CMK (cell line): Measurements from ENCODE around the gene GALNT5.
"Not testable (repeated sequence)": the region's sequence is repeated elsewhere in the genome, so short reads cannot be mapped to it uniquely, and the experiment has no call there.

Experiments
- DNase-seq: peaks from one replicate; pipeline ENCODE4 v3.0.0-alpha.2; 2010; ENCODE audit warnings: low read depth

Gene GALNT5

DNA sequence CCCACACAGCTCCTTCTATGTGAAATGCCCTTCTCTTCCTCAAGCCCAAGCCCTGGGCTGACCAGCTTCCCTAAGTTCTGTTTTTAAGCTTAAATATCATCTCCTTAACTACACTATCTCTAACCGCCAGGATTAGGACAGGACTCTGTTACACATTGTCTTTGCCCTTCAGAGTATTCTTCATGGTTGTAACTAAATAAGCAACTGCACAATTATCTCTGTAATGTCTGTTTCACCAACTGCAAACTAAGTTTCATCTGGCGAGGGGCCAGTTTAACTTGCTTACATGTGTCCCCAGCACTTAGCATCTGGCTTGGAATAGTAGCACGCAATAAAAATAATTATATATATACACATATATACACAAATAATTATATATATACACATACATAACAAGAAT, 69.2 kb downstream of the GALNT5 start:
- no peak for DNase-seq

DNA sequence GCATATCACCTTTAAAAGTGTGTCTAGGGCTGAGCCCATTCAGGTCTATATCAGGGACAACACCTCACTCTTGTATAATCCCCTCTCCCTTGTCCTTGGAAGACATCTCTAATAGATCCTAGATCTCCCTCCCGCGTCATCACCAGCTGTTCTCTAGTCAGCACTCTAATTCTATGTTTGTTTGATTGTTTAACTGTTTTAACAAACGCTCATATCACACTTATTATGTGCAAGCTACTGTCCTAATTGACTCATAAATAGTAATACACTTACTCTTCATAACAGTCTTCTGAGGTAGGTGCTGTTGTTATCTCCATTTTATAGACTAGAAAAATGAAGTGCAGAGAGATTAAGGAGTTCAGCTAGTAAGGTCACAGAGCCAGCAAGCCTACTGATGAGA, 69.7 kb downstream of the GALNT5 start:
- DNase-seq, result no peak

DNA sequence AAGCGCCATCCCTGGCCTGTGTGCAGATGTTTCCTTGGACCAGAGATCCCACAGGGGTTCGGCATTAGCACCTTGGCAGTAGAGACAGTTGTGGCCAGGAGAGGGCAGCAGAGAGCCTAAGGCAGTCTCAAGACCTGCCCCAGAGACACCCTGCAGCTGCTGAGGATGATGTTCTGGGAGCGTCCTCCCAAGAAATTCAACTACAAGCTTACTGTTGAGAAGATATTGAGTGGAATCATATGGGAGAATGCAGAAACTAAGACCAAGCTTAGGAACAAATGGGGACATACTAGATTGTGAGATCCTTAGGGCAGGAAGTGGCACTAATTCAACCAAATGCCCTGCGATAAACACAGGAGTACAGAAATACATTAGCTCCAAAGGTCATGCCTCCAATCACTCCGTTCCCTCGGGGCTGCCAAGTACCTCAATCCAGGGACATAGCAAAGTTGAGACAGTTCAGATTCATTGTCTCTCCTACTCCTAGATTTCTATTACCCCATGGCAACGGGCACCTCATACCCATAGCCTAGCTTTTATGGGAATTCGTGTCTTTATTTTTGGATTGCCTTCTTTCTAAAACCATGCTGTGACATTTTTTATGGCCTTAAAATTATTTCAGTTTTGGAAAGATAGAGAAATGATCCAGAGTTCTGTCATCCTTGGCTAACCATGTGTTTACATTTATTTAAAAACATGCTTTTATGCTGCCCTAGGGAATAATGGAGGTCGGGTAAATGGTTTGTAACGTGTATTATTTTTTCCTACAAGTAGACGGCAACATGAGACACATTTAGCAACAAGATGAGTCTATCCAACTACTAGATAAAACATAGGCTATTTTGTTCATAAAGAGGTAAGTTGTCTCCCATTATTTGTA, 70.4 kb downstream of the GALNT5 start:
- DNase-seq, result peak; percentile 48

DNA sequence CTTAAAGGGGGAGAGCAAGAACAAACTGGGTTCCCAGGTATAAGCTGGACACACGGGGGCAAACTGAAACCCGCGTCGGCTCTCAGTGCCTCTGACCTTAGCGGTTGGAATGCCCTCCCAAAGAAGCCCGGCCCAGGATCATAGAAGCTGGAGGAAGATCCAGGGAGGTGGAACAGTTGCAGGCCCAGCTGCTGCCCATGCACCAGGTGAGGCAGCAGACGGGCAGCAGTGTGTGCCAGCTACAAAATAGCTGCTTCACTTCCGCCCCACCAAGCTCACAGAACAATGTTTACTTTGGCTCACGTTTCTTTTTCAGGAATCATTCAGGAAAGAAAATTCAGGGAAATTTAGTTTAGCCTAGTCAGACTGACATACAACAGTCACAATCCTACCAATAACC, 72.0 kb downstream of the GALNT5 start:
- no peak for DNase-seq

DNA sequence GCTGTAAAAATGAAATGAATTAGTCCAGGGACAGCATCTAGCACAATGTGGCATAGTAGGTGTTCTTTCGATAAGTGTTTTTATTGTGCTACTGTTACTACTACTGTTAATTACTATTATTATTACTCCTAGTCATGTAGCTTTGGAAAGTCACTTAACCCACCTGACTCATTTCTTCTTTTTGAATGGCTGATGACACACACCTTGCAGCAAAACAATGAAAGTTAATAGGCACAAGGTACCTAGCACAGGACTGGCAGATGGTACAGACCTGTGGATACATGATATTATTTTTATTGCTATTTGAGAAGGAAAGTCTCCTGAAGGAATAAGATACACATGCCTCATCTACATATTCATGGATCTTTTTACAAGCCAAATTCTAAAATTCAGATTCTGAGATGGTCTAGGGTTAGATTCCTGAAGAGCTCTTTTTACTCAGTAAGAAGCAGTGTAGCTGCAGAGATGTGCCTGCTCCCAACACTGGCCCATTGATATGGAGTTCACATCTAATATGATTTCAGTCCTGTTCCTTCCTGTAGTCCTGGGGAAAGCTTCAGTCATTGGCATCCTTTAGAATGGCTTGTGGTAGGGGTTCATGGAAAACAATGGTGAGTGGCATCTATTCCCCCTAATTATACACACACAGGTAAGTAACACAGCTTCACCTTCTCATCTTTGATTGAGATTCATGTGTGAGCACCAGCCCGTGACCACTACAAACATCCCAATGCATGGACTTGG, 76.0 kb downstream of the GALNT5 start:
- no peak for DNase-seq

DNA sequence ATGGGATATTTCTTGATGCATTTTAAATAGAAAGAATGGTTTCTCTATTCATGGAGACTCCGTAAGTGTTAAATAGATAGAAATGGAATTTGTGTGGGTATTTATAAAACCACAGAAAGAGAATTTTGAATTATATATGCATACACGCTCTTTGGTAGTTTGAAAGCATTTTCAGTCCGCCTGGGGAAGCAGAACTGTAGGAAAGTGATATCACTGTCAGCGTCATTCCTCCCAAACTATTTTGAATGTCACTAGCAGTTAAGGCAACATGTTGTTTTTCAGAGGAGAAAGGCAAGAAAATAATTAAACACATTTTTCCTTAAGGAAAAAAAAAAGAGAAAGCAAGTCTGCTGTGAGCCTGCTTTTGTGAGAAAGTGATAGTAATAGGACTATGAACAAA, 76.8 kb downstream of the GALNT5 start:
- DNase-seq, result no peak

DNA sequence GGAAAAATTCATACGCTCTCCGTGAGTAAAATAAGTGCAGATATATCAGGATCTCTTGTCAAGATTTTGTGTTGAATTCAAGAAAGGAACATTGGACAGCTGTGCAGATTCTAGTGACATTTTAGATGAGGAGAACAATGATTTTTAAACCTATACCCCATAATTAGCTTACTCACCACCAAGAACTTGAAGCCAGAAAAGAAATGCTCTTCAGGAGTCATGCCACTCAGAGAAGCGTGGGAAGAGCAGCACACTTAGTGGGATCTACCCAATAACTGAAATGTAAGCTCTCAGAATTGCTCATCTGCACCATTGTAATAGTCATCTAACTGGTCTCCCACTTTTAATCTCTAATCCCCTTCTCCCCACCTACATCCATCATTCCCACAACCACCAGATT, 77.3 kb downstream of the GALNT5 start:
- no peak for DNase-seq

DNA sequence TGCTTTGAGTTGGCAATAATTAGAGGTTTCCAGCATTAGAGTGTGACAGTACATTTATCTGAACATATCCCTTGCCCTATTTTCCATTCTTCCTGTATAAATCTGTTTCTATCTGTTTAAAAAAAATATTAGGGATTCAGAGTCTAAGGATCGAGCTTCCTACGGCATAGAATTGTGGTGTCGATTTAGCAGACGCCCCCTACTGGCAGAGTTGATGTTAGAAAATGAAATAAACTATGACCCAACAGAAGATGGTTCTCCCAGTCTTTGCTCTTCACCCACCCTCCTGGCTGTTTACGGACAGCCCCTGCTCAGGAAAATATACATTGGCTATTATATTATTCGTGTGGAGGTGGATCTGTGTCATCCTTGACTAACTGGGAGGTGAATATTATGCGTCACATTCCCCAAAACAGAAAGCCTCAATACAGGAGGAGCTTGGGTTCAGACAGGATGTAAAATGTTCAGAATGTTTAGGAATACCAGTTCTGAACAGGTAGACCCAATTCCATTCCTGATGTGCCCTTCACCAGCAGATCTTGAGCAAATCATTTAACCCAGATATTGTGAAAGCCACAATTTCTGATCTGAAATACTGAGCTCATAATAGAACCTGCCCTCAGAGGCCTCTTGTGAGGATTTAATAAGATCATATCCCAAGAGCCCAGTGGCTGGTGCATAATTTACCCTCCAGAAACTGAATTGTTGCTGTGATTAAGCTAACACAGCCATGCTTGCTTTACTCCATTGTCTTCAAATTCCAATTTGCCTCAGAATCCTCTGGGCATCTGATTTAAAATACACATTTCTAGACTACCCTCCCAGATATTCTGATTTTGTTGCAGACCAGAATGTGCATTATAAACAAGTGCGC, 78.9 kb downstream of the GALNT5 start:
- peak; percentile 9 for DNase-seq

DNA sequence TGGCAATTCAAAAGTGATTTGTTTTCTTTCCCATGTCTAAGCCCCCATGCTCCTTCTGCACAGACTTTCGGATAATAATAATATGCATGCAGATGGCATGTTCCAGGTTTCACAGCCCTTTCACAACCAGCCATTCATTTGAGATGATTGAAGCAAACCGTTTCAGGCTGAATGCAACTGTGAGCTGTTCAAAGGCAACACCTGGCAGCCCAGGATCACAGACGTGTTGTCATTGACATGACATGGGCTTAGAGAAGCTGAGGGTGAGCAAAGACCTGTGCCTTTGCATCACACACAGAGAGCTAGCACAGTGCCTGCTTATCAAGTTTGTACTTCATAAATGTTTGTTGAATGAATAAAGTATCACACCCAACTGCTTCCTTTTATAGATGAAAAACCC, 80.5 kb downstream of the GALNT5 start:
- DNase-seq, result no peak

DNA sequence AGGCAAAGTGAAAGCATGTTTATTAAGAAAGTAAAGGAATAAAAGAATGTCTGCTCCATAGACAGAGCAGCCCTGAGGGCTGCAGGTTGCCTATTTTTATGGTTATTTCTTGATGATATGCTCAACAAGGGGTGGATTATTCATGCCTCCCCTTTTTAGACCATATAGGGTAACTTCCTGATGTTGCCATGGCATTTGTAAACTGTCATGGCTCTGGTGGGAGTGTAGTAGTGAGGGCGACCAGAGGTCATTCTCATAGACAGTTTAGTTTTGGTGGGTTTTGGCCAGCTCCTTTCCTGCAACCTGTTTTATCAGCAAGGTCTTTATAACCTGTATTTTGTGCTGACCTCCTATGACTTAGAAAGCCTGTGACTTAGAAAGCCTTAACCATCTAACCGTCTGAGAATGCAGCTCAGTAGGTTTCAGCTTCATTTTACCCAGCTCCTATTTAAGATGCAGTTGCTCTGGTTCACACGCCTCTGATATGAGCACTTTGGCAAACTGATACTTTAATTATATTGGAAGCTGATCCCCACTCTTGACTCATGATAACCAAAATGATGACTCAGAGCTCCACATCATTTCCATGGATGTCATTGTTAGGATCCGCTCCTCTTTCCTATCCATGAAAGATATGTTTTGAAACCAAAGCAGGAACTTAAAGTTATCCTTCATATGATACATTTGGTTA, 82.6 kb downstream of the GALNT5 start:
- DNase-seq, result no peak

DNA sequence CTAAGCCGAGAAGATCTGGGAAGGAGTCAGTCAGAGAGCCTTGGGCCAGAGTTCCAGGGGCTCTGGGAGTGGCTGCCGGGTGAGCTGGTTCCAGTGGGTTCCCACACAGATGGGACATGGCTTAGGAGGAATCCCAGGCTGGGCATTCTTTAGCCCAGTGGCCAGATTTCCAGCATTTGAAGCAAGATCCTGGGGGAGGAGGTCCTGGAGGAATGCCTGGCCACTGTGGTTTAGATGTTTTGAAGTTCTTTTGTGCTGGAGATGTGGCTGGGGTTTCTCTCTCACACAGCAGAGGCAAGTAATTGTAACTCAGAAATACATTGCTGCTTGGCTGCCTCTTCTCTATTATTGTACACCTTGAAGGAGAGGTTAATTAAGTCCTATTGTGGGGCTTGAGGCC, 83.9 kb downstream of the GALNT5 start:
- DNase-seq, result not testable (repeated sequence)

DNA sequence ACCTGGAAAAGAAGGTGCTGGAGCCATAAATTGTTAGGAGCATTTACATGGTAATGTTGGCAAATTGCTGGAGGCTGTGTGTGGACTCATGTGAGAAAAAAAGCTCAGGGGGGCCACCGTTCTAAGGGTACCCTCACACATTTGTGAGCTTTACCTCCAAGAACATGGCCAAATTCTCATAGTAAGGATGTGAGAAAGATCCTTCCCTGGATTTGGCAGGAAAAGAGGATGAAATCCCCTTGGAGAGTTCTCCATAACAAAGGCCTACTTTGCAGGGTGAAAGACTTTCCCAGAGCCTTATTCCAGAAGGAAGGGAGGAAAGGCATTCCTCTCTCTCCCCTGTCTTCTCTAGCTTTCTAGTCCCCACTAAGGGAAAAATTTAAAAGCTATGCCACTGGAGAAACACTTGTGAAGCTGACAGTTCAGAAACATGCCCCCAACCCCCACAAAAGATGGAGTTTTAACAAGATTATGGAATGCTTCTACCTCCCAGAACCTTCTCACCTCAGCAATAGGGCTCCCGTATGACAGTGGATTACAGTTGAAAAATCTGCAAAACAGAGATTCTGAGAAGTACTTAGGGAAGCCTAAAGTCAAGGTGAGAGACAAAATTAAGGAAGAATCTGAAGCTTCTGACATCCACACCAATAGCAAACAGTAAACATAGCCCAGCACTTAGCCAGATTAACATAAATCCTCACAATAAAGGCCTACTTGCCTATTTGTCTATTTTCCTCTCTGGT, 88.3 kb downstream of the GALNT5 start:
- no peak for DNase-seq

DNA sequence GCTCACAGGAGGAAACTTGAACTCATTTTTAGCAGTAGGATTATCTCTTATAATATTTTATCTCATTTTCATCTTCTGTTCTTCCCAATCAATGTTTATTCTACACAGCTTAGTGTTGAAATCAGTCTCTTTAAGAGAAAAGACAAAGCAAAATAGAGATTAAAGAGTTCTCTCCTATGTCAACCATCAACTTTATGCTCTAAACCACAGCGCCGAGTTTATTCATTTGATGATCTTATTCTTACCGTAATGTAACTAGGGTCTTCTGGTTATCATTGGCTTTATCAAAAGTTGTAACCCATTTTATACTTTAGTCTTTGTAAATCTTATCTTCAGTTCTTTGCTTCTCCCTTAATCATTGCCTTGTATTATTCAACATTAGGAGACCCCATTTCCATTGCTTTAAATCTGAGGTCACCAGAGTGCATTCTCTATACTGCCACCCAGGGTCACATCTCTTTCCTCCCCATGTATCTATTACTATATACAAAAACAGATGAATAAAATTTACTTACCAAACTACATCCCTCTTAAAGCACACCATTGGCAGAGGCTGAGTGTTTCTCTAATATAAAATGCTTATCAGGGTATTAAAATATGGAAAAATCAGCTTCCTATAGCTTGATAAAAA, 90.9 kb downstream of the GALNT5 start:
- DNase-seq, result no peak

DNA sequence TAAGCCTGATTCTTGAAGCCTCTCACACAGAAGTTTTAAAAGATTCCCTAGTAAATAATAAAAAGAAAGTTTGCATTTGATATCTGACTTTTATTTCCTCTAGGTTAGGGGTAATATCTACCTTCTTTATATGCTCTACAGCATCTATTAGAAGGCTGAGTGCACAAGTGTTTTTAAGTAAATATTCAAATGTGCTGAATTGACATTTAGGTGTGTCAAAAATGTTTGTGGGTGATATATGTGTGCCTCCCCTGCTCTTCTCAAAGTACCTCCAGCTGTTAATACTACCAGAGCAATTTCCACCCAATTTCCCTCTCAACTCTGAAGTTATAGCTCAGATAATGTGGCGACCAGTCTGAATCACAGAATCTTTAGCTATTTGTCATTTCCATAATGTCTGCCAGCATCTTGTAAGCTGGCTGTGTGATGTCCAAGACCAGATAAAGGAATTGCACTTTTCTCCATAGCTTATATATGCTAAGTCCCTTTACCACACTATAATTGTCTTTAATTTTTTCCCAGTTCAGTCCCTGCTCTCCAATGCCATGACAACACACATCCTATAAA, 92.5 kb downstream of the GALNT5 start:
- DNase-seq, result no peak

DNA sequence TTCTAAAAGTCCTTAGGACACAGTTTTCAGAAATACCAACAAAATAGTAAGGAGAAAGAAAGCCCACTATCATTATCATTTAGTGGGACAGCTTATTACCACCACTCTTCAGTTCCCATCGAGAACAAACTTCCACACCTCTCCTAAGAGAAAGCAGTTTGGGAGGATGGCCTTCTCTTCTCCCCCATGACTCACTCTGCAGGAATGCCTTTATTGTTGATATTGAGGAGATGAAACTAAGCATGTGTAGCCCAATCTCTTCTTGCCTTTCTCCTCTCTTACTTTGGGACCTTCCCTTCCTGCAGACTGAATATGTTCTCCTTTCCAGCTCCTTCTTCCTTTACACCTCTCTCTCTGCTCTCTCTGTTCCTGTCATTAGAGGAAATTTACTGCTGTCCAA, 98.1 kb downstream of the GALNT5 start:
- DNase-seq, result no peak

DNA sequence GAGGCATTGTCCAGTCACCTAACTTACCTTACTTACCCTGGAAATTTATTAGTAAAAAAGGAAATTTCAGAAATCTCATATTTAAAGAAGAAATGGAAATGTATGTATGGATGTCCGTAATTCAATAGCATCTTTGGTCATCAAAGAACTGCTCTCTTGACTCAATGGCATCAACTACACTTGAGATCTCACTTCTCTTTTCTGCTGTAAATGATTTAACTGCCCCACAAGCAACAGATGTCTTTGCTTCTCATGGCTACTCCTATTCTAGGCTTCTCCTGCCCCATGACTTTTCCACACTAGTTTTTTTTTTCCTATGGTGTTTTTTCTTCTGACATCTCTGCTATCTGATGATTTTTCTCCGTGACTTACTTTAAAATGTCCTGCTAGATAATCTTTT, 102.1 kb downstream of the GALNT5 start:
- no peak for DNase-seq

DNA sequence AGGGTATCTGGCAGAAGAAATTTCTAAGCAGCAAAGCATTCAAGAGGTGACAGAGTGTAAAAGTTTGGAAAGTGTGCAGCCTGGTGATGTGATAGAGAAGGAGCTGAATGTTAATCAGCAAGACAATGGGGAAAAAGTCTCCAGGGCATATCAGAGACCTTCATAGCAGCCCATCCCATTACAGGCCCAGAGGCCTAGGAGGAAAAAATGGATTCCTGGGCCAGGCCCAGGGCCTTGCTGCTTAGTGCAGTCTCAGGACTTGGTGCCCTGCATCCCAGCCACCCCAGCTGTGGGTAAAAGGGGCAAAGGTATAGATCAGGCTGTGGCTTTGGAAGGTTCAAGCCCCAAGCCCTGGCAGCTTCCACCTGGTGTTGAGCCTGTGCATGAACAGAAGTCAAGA, 104.0 kb downstream of the GALNT5 start:
- no peak for DNase-seq

DNA sequence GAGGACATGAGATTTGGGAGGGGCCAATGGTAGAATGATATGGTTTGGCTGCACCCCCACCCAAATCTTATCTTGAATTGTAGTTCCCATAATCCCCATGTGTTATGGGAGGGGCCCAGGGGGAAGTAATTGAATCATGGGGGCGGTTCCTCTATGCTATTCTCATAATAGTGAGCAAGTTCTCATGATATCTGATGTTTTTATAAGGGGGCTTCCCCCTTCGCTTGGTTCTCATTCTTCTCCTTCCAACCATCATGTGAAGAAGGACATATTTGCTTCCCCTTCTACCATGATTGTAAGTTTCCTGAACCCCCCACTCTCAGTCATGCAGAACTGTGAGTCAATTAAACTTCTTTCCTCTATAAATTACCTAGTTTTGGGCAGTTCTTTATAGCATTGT, 105.1 kb downstream of the GALNT5 start:
- DNase-seq, result no peak

DNA sequence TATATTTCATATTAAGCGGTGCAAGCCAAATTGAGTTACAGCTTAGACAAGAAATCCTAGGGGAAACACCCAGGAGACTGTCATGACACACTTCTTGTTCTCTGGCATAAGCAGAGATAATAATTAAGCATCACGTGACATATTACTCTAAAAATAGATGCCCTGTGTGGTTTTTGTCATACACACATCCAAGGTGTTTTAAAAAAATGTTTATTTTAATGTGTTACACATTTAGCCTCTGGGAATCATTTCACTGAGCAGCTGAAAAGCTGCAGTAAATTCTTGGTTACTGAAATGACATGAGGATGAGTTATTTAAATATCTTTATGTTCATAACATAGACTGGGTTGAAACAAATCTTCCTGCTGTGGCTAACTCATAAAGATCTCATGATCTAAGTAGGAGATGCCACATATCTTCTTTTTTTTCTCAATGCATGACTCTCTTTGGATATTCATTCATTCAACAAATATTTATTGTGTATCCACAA, 106.2 kb downstream of the GALNT5 start:
- DNase-seq, result no peak
